GM21825 (cell line): ENCODE measurements around the gene LRGUK.

Experiments used
- ATAC-seq: cut with Tn5 transposase; IDR thresholded peaks from one replicate; pipeline ENCODE4 v1.9.1; 2021; ENCODE audit warnings: mild to moderate bottlenecking, moderate library complexity; ENCODE audit not compliant: unreplicated experiment

Gene LRGUK

DNA sequence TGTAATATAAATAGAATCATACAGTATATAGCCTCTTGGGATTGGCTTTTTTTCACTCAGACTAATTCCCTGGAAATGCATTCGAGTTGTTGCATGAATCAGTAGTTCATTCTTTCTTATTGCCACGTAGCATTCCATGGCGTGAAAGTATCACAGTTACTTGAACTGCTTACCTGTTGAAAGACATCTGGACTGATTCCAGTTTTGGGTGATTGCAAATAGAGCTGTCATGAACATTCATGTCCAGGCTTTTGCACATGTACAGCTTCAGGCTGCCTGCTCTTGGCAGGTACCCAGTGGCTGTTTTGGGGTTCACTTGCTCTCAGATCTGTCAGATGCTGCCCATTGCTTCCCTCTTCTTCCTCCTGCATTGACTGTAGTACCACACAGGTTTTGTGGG lies 54.9 kb downstream of the LRGUK start:
- no peak for ATAC-seq

- ATAC-seq, result no peak
Observed at GRCh38 chr7:134184767-134185166, 57.6 kb downstream of the LRGUK start.

DNA sequence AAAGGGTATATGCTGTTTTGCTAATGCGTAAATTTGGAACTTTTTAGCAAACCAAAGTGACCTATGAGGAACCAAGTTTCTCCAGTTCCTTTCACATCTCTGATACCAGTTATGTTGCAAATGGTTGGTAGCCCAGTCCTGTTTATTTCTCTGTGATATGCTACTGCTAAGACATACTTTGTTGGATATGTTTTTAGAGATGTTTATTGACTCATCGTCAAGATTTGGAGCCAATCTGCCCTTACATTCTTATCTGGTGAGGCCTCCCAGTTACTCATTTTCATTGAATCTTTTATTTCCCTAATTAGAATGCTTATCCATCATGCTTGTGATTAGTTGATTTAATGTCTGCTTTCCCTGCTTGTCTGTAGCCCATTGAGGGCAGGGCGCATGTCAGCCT lies 58.9 kb downstream of the LRGUK start:
- no peak for ATAC-seq

DNA sequence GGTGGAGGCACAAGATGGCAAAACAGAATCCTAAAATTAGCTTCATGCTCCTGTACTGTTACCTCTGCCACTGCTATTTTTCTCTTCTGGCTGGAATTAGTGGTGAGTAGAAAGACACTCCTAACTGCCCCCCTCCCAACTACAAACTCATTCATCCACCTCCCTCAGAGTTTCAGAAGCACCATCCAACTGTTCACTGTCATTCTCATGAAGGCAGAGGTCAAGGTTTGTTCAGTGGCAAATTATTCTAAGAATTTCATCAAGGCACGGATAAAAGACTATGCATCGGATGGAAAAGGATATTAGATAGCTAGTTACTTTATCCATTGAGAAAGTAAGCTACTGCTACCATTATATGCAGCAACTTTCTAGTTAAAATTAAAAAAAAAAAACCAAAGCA lies 59.7 kb downstream of the LRGUK start:
- ATAC-seq, result no peak

- ATAC-seq, result no peak
Observed at GRCh38 chr7:134187893-134188292, 60.8 kb downstream of the LRGUK start.

- ATAC-seq, result no peak
Observed at GRCh38 chr7:134188311-134188710, 61.2 kb downstream of the LRGUK start.

DNA sequence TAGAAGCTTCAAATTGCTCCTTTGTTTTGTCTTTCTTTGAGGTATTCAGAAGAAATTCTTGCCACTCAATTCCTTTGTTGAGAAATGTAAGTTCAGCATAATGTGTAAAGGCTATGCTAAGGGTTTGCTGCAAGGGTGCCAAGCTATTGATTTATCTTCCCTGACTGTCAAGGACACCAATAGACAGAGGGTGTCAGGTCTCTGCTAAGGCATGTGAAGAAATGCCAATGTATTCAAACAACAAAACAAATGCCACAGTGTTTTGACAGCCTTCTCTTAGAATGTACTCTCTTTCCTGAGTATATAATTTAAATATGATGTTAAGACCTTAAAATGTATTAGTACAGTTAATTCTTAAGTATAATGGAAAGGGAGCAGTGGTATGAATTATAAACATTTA lies 62.4 kb downstream of the LRGUK start:
- no peak for ATAC-seq

DNA sequence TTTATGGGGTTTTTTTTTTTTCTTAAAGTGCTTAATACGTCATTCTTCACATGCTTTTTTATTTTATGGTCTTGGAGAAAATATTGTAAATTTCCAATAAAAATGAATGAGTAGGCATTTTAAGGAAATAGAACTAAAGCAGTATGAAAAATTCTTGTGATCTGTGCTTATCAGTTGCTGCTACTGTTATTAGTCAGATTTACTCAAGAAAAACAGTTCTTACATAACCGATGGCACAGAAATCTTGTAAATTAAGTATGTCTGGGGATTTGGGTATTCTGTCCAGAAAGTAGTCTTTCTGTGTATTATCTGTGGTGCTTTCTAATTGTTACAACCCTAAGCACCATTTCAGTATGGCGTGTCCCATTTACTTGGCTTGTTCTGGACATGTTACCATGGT lies 64.7 kb downstream of the LRGUK start:
- ATAC-seq, result no peak

DNA sequence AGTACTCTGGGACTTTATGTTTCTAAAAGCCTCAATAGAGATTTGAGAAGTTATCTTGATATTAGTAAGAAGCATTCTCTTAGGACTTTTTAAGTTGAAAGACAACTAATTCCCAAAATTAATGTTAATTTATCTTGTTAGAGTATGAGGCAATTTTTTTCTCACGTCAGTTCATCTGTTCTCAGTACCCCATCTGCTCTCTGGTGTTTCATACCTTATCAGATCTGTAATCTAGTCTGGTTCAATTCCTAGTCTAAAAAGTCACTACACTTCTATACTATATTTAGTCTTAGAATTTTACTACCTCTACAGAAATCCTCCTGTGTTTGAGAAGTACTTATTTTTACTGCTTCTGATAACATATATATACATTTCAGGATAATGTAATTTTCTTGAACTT lies 66.1 kb downstream of the LRGUK start:
- ATAC-seq, result no peak

GRCh38 chr7:134195252-134195651 lies 68.1 kb downstream of the LRGUK start:
- ATAC-seq, result no peak

DNA sequence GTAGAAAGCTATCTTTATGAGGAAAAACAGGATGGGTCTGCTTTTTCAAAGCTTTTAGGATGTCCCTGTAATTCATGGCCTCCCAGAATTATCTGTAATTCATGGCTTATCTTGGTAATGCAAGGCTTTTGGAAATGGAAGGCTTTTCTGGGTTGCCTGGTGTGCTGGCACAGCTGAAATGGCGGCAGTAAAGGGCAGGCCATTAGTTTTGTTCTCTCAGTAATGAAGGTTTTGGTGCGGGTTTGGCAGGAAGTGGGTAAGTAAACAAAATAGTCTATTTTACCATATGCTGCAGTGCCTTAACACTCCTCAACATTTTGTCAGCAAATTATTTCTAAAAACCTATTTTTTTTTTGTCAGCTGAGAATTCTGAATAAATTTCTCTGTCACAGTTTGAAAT lies 69.3 kb downstream of the LRGUK start:
- no peak for ATAC-seq

DNA sequence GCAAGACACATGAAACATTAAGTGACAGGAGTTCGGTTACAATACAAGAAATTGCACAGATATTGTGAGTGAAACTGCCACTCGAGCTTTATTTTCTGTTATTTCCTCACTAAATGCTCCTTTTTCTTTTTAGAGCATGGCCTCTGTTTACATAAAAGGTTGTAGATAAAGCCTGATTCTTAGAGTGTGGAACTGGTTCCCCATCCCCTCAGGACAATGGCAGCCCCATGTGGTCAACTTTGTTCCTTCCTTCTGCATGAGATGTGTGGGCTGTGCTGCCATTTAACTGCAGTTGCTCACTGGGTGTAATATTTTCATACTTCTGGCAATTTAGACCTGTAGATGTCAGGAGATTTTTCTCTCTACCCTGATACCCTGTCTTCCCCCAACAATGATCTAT lies 70.2 kb downstream of the LRGUK start:
- ATAC-seq, result no peak

- no peak for ATAC-seq
Observed at GRCh38 chr7:134200970-134201369, 73.8 kb downstream of the LRGUK start.

DNA sequence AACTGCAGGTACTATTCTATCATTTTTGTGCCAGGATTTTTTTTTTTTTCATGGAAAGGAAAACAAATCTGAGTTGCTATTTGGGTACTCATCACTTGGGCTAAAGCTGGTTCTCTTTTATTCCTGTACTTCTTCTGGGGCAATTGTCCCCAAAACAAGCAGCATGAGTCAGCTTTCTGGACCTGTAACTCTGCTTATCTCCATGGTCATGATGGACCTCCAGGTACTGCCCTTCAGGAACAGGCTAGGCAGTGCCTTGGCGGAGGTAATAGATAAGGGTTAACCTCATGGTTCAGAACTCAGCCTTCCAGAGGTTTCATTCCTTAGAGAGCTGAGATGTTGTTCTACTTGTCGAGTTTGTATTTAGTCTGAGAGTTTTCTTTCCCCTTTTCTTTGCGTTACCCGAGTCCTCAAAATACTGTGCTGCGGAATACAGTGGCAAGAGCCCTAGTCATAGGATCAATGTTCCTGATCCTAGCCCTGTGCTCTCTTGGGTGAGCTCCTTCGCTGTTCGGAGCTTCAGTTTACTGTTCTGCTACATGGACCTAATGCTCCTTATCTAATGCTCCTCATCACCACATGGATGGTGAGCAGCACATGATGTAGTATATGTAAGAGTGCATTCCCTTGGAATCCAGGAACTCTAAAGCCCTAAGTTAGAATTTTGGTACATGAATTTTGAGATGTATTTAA lies 74.6 kb downstream of the LRGUK start:
- ATAC-seq, result no peak

DNA sequence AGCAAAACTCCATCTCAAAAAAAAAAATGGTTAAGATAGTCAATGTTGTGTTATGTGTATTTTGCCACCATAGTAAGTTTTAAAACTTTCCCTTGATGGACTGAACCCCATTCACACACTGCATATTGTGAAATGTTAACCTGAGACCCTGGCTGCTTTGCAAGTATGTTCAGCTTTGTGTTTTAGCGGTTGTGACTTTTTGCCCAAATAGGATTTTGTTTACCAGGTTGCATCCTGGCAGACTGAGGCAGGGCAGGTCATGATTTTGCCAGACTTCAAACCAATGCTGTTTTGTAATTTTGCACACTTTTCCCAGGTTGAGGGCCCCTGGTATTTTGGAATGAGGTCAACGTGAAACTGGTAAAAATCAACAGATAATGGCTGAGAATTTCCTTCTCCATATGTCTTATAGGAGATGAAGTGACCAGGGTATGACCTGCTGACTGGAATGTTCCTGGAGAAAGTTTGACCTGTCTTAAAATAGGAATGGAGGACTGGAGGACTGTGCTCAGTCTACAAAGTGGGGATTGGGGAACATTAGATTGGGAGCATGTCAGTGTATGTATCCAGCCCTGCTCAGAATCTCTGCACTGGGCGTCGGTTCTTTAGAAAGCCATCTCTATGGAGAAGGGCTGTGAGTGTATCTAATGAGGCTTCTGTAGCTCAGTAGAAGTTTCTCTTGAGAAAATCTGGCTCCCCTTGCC lies 76.2 kb downstream of the LRGUK start:
- ATAC-seq, result no peak

DNA sequence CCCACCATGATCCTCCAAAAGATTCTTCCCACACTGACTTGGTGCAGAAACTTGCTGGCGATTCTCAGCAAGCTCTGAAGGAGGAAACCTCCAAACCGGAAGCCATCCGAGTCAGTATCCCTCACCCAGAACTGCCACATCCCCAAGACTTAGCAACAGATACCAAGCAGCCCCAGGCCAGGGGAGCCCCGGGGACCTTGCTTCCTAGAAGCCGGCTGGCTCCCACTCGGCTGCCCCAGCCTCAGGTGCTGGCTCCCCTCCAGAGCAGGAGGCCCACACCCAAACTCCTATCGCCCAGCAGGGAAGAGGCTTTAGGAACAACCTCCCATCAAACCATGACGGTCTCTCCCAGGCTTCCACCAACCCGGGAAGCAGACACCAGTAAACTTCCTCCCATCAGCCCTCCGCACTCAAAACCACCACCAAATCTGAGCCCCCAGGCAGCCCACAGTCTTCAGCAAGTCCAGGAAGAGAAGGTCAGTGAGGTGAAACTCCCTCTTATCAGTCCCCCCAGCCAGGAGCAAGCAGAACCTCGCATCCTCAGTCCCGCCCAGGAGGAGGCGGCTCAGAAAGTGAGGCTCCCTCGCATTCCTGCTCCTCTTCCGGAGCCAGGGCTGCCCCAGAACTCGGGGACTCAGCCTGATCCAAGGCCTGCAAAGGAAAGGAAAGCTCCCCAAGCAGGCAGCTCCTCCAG lies 82.3 kb downstream of the LRGUK start:
- no peak for ATAC-seq

GRCh38 chr7:134210227-134210626 lies 83.1 kb downstream of the LRGUK start:
- no peak for ATAC-seq

- ATAC-seq, result no peak
Observed at GRCh38 chr7:134210976-134211663, 84.0 kb downstream of the LRGUK start.

DNA sequence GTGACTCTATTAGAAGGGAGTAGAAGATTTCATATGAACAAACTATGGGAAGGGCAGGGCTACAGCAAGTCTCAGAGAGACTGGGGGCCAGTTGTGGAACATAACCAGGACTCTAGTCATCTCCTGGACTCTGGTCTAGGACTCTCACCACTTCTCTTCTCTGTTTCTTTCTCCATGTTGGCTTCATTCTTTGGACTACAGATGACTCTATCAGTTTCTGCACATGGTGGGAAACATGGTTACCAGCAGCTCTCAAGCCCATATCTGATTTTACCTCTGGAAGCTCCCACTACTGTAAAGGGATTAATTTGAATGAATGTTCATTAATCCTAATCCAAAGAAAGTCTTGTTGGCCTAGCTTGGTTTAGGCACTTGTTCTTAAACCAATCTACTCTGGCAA lies 84.7 kb downstream of the LRGUK start:
- no peak for ATAC-seq

GRCh38 chr7:134212576-134213546 lies 85.7 kb downstream of the LRGUK start:
- no peak for ATAC-seq
